Dermis blood vessel endothelial cell (primary cell): Measurements from ENCODE around the gene ZNF320. TPM values are rescaled to one million over a fixed set of nuclear protein-coding genes. Genes with fewer than 3 reads are reported as not detected.
"Not testable (repeated sequence)": the region's sequence is repeated elsewhere in the genome, so short reads cannot be mapped to it uniquely, and the experiment has no call there.

ENCODE experiments used
- DNase-seq: peaks from one replicate; pipeline ENCODE4 v3.0.0; 2010
- total RNA-seq: library from RNA; depleted of rRNA; stranded (reverse); fragments of >200 nt; gene quantifications from 2 replicates; pipeline ENCODE4 v1.2.3, GENCODE V29; 2014

ZNF320 gene
- 9.3 and 16.0 TPM in 2 replicates for total RNA-seq

DNA sequence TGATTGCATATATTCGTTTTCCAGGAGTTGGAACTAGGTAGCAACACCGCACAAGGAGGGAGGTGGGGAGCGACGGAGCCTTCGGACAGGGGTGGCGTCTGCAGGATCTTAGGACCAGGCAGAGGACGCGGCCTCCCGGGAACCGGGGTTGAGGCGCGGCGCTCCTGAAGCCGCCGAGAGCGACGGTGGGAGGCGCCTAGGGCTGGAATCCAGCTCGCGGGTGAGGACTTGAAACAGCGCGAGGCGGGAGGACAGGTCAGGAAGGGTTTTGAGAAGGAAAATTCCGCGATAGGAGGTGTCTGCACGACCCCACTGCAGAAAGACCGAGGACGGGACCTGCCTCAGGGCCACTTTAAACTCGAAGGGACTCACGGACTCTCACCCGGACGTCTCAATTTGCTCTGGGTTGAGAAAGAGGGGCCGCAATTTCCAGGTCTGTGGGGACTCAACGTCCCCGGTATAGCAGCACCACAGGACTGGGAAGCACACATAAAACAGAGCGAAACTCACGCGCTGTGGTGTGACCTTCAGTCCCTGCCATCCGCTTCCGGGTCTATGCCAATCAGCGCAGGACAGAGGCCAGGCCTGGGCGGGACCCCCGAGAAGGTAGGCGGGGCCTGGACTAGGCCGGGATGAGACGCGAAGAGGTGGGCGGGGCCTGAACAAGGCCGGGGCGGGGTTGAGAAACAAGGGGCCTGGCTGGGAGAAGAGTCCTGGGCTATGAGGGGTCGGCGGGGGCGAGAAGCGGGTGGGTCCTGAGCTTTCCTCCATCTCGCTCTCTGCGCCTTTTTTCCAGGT lies at the start of gene ZNF320:
ZNF320 (minus strand) TSS at position 498 of the 798 bp plus-strand sequence. CDS start 7,380 bp downstream, outside the sequence.
- peak; percentile 97 for DNase-seq

DNA sequence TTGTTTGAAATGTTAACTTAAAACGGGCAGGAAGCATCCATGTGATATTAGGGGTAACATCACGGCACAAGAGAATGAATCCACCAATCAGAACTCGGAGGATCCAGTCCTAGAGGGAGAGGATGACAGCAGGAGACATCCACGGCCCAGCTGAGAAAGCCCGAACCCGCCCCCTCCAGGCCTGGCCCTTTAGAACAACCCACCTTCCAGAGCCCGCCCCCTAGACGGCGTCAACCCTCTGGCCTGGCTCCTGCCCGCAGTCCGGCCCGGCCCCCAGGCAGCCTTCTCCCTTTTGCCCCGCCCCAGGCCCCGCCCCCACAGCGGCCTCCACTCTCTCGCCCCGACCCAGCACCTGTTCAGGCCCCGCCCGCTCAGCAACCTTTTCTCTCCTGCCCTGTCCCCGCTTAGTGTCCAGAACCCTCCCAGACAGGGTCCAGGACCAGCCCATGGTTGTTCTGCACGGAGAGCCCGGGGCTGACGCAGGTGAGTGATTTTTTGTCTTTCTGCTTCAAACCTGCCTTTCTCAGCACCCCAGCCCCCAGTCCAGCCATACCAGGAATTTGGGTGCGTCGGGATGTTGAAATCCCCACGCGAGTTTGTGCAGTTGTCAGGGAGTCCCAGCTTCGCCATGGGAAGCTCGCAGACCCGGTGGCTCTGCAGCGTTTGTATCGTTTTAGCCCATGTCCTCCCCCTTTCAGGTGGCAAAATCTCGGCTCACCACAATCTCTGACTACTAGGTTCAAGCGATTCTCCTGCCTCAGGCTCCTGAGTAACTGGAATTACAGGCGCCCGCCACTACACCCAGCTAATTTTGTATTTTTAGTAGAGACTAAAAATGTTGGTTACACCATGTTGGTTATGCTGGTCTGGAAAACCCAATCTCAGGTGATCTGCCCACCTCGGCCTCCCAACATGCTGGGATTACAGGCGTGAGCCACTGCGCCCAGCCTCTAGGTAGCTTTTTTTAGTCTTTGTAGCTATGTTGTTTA lies 49.2 kb upstream of the ZNF320 start:
- DNase-seq, result peak; percentile 47

DNA sequence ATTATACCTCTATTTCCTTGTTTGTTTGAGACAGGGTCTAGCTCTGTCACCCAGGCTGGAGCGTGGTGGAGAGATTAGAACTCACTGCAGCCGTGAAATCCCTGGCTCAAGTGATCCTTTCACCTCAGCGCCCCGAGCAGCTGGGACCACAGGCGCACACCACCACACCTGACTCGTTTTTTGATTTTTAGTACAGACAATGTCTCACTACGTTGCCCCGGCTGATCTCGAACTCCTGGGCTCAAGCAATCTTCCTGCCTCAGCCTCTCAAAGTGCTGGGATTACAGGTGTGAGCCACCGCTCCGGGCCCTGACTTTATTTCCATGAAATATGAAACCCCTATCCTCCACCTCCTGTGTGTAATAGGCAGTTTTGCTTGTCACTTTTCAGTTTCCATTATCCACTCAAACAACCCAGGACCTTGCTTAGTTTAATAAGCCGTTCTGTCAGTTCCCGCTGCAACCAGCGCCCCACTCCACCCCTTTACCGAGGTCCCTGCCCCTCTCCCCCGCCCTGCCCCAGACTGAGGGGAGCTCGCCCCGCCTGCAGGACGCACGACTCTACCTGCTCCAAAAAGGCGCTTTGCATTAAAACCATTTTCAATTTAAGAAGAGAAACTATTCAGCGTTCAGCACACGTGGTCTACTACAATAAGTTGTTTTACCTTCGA lies 48.4 kb upstream of the ZNF320 start:
- no peak for DNase-seq

DNA sequence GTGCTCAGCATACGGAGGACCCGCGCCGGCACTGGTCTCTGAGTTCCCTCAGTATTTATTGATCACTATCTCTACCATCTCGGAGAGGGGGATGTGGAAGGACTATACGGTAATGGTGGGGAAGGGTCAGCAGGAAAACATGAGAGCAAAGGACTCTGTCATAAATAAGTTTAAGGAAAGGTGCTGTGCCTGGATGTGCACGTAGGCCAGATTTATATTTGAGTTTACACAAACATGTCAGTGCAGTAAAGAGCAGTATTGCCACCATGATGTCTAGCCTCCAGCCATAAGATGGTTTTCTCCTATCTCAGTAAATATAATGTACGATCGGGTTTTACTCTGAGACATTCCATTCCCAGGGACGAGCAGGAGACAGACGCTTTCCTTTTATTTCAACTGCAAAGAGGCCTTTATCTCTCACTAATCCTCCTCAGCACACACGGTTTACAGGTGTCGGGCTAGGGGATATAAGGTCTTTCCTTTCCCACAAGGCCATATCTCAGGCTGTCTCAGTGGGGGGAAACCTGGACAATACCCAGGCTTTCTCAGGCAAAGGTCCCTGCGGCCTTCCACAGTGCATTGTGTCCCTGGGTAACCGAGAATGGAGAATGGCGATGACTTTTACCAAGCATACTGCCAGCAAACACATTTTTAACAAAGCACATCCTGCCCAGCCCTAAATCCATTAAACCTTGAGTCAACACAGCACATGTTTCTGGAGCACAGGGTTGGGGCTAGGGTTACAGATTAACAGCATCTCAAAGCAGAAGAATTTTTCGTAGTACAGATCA lies 47.5 kb upstream of the ZNF320 start:
- not testable (repeated sequence) for DNase-seq

DNA sequence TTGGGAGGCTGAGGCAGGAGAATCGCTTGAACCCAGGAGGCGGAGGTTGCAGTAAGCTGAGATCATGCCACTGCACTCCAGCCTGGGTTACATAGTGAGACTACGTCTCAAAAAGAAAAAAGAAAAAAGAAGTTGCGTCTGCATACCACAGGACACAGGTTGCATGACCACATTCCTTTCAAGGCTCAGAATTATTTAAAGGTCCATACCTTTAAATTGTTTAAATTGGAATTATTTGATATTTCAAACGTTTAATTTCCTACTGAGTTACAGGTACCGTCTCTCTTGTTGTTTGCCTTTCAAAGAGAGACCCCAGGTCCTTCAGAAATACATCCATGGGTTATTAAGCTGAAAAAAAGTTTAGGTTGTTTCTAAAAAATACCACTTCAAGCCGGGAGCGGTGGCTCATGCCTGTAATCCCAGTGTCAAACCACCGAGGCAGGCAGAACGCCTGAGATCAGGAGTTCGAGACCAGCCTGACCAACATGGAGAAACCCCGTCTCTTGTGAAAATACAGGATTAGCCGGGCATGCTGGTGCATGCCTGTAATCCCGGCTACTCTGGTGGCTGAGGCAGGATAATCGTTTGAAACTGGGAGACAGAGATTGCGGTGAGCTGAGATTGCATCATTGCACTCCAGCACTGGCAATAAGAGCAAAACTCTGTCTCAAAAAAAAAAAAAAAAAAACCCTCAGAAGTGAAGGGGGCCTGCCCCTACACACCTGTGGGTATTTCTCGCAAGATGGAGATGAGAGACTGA lies 46.6 kb upstream of the ZNF320 start:
- no peak for DNase-seq

DNA sequence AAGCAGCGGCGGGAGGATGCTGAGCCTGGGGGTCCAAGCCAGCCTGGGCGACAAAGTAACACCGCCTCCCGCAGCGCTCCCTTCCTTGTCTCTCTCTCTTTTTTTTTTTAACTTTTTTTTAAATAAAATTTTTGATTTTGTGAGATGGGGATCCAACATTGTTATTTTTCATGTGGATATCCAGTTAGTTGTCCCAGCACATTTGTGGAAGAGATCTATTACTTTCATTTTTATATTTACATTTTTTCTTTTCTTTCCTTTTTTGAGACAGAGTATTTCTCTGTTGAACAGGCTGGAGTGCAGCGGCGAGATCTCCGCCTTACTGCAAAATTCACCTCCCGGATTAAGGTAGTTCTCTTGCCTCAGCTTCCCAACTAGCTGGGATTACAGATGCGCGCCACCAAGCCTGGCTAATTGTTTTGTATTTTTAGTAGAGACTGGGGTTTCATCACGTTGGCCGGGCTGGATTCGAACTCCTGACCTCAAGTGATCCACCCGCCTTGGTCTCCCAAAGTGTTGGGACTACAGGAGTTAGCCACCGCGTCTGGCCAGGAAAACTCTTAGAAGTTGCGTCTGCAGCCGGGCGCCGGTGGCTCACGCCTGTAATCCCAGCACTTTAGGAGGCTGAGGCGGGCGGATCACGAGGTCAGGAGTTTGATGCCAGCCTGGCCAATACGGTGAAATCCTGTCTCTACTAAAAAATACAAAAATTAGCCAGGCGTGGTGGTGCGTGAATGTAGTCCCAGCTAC lies 45.9 kb upstream of the ZNF320 start:
- DNase-seq, result no peak

DNA sequence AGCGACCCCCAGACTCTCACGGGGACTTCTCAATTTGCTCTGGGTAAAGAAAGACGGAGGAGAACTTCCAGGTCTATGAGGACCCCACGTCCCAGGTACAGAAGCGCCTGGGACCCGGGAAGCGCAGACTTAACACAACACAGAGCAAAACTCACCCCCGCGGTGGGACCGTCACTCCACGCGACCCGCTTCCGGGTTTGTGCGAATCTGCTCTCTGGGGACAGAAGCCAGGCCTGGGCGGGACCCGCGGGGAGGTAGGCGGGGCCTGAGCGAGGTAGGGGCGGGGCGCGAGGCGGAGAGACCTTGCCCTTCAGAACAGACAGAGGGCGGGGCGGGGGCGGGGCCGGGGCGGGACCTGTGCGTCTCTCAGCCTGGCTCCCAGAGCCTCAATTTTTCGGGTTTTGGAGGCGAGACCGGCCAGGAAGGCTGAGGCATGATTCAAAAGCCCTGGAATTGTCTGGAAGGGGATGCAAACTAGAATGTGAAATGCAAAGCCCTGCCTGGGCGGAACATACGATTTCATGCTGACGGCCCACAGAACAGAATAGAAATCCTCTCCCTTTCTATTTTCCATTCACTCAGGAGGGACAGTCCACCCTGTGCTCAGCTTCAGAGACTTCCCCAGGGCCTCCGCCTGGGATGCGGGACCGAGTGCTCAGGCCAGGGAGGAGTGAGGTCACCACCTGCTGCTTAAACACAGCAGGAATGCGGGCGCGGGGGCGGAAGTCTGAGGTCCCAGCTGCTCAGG lies 45.1 kb upstream of the ZNF320 start:
- DNase-seq, result peak; percentile 82

DNA sequence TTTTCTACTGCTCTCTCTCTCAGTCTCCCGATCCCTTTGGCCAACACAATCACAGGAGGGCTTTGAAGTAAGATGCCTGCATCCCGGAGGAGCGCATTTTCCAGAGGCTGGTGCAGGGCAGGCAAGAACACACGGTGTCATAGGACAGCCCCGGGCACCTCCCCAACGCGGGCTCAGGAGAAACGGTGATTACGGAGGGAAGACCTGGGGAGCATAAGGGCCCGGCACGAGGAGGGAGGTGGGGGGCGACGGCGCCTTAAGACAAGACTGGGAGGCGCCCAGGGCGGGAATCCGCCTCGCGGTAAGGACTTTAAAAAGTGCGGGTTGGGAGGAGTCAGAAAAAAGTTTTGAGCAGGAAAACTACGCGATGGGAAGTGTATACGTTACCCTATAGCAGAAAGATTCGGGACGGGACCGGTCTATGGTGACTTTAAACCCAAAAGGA lies 44.5 kb upstream of the ZNF320 start:
- DNase-seq, result peak; percentile 41

DNA sequence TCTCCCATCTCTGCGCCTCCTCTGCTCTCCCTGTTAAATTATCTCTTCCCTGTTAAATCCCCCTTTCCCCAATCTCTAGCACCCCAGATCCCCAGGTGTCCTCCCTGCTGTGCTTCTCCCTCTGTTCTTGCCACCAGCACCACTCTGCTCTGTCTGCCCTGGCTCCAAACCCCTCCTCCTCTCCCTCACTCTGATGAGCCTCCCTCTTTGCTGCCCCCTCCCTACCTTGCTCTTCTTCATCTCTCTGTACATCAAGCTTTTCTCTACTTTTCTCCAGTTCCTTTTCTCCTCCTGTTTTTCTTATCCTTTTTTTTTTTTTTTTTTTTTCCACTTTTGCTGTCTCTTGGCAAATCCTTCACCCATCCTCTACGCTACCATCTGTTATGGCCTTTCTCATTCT lies 44.1 kb upstream of the ZNF320 start:
- DNase-seq, result not testable (repeated sequence)

DNA sequence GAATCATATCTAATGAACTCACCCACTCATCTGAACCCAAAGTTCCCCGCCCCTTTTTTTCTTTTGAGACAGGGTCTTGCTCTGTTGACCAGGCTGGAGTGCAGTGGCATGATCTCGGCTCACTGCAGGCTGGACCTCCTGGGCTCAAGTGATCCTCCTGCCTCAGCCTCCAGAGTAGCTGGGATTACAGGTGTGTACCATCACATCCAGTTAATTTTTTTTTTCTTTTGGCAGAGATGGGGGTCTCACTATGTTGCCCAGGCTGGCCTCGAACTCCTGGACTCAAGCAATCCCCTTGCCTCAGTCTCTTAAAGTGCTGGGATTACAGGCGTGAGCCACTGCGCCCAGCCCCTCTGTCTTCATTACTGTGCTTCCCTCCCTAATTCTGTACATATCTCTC lies 43.5 kb upstream of the ZNF320 start:
- not testable (repeated sequence) for DNase-seq

DNA sequence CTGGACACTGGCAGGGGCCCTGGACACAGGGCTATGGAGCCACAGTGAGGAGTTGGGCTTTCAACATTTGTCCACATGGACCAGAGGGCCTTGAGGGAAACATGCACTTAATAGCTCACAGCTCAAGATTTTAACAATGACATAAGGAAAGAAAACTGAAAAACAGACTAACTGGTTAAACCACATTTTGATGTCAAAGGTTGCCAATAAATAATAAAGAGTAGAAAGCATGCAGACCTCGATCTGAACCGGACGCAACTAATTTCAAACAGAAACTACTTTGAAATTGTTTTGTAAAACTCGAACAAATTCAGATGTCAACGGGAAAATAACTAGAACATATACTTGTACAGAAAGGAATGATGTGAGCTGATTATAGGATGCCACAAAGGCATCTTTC lies 41.3 kb upstream of the ZNF320 start:
- DNase-seq, result no peak

DNA sequence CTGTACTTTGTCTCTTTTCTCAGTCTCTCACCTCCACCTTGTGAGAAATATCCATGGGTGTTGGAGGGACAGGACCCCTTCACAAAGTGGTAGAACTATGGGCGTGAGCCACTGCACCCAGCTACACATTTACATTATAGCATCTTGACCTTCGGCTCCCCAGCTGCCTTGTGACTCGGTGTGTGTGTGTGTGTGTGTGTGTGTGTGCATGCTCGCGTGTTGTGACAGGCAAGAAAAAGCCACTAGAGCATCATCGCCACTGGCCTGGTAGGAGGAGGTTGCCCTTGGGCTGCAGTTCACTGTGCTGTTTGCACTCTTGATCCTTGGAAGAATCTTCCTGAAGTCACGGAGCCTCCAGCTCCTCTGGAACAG lies 39.5 kb upstream of the ZNF320 start:
- no peak for DNase-seq

DNA sequence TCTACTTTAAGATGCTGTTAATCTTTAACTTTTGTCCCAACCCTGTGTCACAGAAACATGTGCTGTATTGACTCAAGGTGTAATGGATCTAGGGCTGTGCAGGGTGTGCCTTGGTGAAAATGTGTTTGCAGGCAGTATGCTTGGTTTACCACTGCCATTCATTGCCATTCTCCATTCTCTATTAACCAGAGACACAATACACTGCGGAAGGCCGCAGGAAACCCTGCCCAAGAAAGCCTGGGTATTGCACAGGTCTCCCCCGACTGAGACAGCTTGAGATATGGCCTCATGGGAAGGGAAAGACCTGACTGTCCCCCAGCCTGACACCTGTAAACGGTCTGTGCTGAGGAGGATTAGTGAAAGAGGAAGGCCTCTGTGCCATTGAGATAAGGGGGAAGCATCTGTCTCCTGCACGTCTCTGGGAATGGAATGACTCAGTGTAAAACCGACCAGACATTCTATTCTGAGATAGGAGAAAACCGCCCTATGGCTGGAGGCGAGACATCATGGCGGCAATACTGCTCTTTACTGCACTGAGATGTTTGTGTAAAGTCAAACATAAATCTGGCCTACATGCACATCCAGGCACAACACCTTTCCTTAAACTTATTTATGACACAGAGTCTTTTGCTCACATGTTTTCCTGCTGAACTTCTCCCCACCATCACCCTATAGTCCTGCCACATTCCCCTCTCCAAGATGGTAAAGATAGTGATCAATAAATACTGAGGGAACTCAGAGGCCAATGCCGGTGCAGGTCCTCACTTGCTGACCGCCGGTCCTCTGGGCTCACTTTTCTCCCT lies 38.9 kb upstream of the ZNF320 start:
- peak; percentile 43 for DNase-seq

DNA sequence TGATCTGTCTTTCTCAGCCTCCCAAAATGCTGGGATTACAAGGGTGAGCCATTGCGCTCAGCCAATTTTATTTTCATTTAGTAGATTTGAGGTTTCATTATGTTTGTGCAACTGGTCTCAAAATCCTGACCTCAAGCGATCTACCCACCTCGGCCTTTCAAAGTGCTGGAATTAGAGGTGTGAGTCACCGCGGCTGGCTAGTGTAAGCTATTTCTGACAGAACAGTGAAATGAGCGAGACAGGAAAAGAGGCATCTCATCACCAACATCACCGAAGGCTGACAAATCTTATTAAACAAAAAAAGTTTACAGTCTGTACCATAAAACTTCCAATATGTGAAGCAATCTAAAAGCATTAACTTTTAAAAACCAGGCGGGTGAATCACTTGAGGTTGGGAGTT lies 38.0 kb upstream of the ZNF320 start:
- DNase-seq, result no peak

DNA sequence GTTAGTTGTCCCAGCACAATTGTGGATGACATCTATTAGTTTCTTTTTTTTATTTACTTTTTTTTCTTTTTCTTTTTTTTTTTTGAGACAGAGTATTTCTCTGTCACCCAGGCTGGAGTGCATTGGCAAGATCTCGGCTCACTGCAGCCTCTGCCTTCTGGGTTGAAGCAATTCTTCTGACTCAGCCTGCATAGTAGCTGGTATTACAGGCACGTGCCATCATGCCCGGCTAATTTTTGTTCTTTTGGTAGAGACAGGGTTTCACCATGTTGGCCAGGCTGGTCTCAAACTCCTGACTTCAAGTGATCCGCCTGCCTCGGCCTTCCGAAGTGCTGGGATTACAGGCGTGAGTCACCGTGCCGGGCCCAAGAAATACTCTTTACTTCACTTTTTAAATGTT lies 27.2 kb upstream of the ZNF320 start:
- not testable (repeated sequence) for DNase-seq

DNA sequence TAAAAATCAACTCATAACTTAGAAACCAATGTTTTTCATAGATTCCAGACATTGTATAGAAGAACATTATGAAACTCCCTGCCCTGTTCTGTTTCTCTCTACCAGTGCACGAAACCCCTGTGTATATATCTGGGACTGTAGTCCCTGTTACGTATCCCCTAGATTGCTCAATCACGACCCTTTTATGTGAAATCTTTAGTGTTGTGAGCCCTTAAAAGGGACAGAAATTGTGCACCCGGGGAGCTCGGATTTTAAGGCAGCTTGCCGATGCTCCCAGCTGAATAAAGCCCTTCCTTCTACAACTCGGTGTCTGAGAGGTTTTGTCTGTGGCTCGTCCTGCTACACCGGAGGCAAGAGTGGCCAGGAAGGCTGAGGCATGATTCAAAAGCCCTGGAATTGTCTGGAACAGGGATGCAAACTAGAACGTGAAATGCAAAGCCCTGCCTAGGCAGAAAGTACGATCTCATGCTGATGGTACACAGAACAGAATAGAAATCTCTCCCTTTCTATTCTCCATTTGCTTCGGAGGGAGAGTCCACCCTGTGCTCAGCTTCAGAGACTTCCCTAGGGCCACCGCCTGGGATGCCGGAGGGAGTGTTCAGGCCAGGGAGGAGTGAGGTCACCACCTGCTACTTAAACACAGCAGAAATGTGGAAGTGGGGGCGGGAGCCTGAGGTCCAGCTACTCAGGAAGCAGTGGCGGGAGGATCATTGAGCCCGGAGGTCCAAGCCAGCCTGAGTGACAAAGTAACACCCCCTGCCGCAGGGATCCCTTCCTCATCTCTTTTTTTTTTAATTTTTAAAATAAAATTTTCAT lies 26.6 kb upstream of the ZNF320 start:
- DNase-seq, result peak; percentile 59

DNA sequence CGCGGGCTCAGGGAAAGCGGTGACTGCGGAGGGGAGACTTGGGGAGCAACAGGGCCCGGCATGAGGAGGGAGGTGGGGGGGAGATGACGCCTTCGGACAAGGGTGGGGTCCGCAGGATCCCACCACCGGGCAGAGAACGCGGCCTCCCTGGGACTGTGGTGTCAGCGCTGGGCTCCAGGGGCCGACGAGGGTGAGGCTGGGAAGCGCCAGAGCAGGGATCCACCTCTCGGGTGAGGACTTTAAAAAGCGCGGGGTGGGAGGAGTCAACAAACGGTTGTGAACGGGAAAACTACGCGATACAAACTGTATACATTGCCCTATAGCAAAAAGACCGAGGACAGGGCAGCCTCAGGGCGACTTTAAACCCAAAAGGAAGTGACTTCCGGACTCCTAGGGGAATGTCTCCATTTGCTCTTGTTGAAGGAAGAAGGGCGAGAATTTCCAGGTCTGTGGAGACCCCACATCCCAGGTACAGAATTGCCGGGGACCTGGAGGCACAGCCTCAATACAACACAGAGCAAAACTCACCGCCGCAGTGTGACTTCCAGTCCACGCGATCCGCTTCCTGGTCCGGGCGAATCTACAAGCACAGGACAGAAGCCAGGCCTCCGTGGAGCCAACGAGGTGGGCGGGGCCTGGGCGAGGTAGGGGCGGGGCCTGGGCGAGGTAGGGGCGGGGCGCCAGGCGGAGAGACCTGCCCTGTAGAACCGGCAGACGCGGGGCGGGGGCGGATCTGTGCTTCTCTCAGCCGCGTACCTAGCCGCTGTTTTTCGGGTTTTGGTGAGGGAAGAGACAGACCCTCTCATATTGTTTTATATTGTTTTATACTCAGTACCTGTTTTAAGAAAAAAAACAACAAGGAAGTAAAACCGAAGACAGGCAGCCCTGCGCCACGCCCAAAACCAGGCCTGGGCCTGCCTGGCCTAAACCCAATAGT lies 25.7 kb upstream of the ZNF320 start, which contains the start of gene ZNF888:
ZNF888 (minus strand) TSS at position 588 of the 937 bp plus-strand sequence. CDS start 5,555 bp downstream, outside the sequence.
- DNase-seq, result peak; percentile 88
